Measurements from ENCODE around the gene HEMK1.

GRCh38 chr3:50536471-50537180, 32.7 kb upstream of the HEMK1 start:
- TF ChIP-seq EP300 (IDR thresholded peaks at IDR 0.05; ENCODE audit: borderline replicate concordance in 1 of 2, low read depth in 2 of 2, low read length in 2 of 2) (no peak), POLR2A (IDR thresholded peaks at IDR 0.05; ENCODE audit: control extremely low read depth in 1 of 2, low read depth in 2 of 2, low read length in 2 of 2) (no peak)
